HEK293 (cell line): ENCODE measurements around the gene ZNF541.

Source experiments
- CTCF ChIP-seq: fragments of 450-650 bp; formaldehyde crosslinking; IDR thresholded peaks from 2 replicates; pipeline ENCODE4 v1.5.1; 2016; ENCODE audit warnings: missing biosample characterization, missing genetic modification characterization
- KLF1 ChIP-seq: fragments of 450-650 bp; formaldehyde crosslinking; IDR thresholded peaks from 2 replicates; pipeline ENCODE4 v1.5.1; 2016; ENCODE audit warnings: missing biosample characterization, missing genetic modification characterization
- ZBTB21 ChIP-seq: fragments of 450-650 bp; formaldehyde crosslinking; IDR thresholded peaks from 2 replicates; pipeline ENCODE4 v1.5.1; 2017; ENCODE audit warnings: missing biosample characterization, missing genetic modification characterization
- ZNF138 ChIP-seq: fragments of 450-650 bp; formaldehyde crosslinking; IDR thresholded peaks from 2 replicates; pipeline ENCODE4 v1.5.1; 2016; ENCODE audit warnings: missing biosample characterization, missing genetic modification characterization, borderline replicate concordance
- ZSCAN5A ChIP-seq: fragments of 450-650 bp; formaldehyde crosslinking; IDR thresholded peaks from 2 replicates; pipeline ENCODE4 v1.5.1; 2016; ENCODE audit warnings: missing biosample characterization, missing genetic modification characterization

GRCh38 chr19:47615230-47615629 is 42.3 kb upstream of the ZNF541 start:
- no peak for TF ChIP-seq ZBTB21
- no peak for TF ChIP-seq ZNF138 (tag by site-specific recombination)
- TF ChIP-seq CTCF (tag by site-specific recombination): no peak
- no peak for TF ChIP-seq KLF1 (tag by site-specific recombination)
- no peak for TF ChIP-seq ZSCAN5A (tag by site-specific recombination)
